Measurements from ENCODE around the gene PKNOX2.

DNA sequence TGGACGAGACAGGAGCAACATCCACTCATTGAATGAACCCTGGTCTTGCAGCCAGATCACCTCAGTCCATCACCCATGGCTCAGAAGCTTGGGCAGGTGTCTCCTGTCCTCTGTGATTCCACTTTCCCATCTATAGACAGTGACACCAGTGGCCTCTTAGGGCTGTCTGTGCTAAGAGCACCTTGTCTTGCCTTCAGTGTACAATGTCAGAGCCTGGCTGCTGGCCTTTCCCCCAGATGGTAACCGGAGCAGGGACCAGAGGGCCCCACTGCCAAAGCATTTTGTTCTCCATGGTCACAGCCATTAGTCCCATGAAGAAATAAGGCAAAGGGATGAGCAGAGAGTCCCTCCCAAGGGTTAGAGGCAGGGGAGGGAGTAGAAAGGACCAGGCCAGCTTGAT lies 35.4 kb downstream of the PKNOX2 start:
- TF ChIP-seq, protein P1, sequence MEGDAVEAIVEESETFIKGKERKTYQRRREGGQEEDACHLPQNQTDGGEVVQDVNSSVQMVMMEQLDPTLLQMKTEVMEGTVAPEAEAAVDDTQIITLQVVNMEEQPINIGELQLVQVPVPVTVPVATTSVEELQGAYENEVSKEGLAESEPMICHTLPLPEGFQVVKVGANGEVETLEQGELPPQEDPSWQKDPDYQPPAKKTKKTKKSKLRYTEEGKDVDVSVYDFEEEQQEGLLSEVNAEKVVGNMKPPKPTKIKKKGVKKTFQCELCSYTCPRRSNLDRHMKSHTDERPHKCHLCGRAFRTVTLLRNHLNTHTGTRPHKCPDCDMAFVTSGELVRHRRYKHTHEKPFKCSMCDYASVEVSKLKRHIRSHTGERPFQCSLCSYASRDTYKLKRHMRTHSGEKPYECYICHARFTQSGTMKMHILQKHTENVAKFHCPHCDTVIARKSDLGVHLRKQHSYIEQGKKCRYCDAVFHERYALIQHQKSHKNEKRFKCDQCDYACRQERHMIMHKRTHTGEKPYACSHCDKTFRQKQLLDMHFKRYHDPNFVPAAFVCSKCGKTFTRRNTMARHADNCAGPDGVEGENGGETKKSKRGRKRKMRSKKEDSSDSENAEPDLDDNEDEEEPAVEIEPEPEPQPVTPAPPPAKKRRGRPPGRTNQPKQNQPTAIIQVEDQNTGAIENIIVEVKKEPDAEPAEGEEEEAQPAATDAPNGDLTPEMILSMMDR (IDR thresholded peaks at IDR 0.05): no peak
- TF ChIP-seq POLR2A (IDR thresholded peaks at IDR 0.05): no peak
- TF ChIP-seq POLR2AphosphoS5 (IDR thresholded peaks at IDR 0.05): no peak
- TF ChIP-seq EP300 (IDR thresholded peaks at IDR 0.05; ENCODE audit: low read depth): no peak

Measured in transverse colon (tissue), 4 donors.